C4-2B (cell line): ENCODE measurements around the gene DNAH8.

Source experiments
- H3K27ac ChIP-seq: fragments of 450-650 bp; 2 replicates; pipeline ENCODE4 v1.5.1; 2017
- CTCF ChIP-seq: fragments of 450-650 bp; conservative IDR thresholded peaks from 2 replicates; pipeline ENCODE4 v1.5.1; 2017; ENCODE audit warnings: mild to moderate bottlenecking
- ZFX ChIP-seq: fragments of 450-650 bp; IDR thresholded peaks from 2 replicates; pipeline ENCODE4 v1.6.1; 2017

Gene DNAH8

GRCh38 chr6:39062014-39062740 is 347.1 kb downstream of the DNAH8 start:
- TF ChIP-seq ZFX (no peak), CTCF (no peak)
- peak overlapping the region; percentile 70; the same call in 1 of the 2 replicates for H3K27ac ChIP-seq

GRCh38 chr6:39063526-39063925 is 348.4 kb downstream of the DNAH8 start:
- H3K27ac ChIP-seq = no peak overlapping the region
- TF ChIP-seq CTCF (no peak), ZFX (no peak)

GRCh38 chr6:39065561-39065960 is 350.4 kb downstream of the DNAH8 start:
- H3K27ac ChIP-seq = no peak overlapping the region
- TF ChIP-seq ZFX = no peak
- no peak for TF ChIP-seq CTCF

GRCh38 chr6:39068391-39068790 is 353.3 kb downstream of the DNAH8 start:
- no peak for TF ChIP-seq CTCF
- TF ChIP-seq ZFX = no peak
- no peak overlapping the region for H3K27ac ChIP-seq

GRCh38 chr6:39072830-39073229 is 357.7 kb downstream of the DNAH8 start:
- no peak overlapping the region for H3K27ac ChIP-seq
- TF ChIP-seq CTCF (no peak), ZFX (no peak)

- H3K27ac ChIP-seq = no peak overlapping the region
- no peak for TF ChIP-seq CTCF
- TF ChIP-seq ZFX = no peak
These were observed 358.6 kb downstream of the DNAH8 start for GRCh38 chr6:39073471-39074355.

GRCh38 chr6:39074486-39074885 is 359.4 kb downstream of the DNAH8 start:
- H3K27ac ChIP-seq = no peak overlapping the region
- TF ChIP-seq ZFX = no peak
- no peak for TF ChIP-seq CTCF
